Astrocyte (in vitro differentiated cells and primary cell): ENCODE measurements around the gene TMEM17. TPM values are rescaled to one million over a fixed set of nuclear protein-coding genes. Genes with fewer than 3 reads are reported as not detected.

Experiments used
- DNase-seq: peaks from one replicate; pipeline ENCODE4 v3.0.0-alpha.2; 2010; ENCODE audit warnings: low read depth
- FAIRE-seq: peaks from 2 replicates; lab custom pipeline; 2011; peaks lifted over from hg19 to GRCh38; lab: Jason Lieb, UNC
- H2AFZ ChIP-seq: 2 replicates; pipeline ENCODE4 v1.6.0; 2012; ENCODE audit warnings: low read depth, low read length, inconsistent platforms
- H3K27ac ChIP-seq: 2 replicates; pipeline ENCODE4 v1.5.1; 2011; ENCODE audit warnings: low read depth, low read length, inconsistent platforms
- H3K27me3 ChIP-seq: 2 replicates; pipeline ENCODE4 v1.6.0; 2011; ENCODE audit warnings: low read length, inconsistent platforms; ENCODE audit not compliant: insufficient read depth
- H3K36me3 ChIP-seq: 2 replicates; pipeline ENCODE4 v1.5.1; 2011; ENCODE audit warnings: low read length, inconsistent platforms; ENCODE audit not compliant: insufficient read depth
- H3K4me1 ChIP-seq: 2 replicates; pipeline ENCODE4 v1.5.1; 2011; ENCODE audit warnings: low read length, inconsistent platforms; ENCODE audit not compliant: insufficient read depth
- H3K4me2 ChIP-seq: 2 replicates; pipeline ENCODE4 v1.6.0; 2012; ENCODE audit warnings: low read length, inconsistent platforms
- H3K4me3 ChIP-seq: 2 replicates; pipeline ENCODE4 v1.5.1; 2011; ENCODE audit warnings: low read depth, mild to moderate bottlenecking, low read length, inconsistent platforms; ENCODE audit not compliant: insufficient read depth
- H3K79me2 ChIP-seq: 2 replicates; pipeline ENCODE4 v1.6.0; 2012; ENCODE audit warnings: mild to moderate bottlenecking, low read length, inconsistent platforms; ENCODE audit not compliant: insufficient read depth
- H3K9ac ChIP-seq: 2 replicates; pipeline ENCODE4 v1.6.0; 2012; ENCODE audit warnings: mild to moderate bottlenecking, low read length, inconsistent platforms
- H3K9me3 ChIP-seq: 2 replicates; pipeline ENCODE4 v1.5.1; 2012; ENCODE audit warnings: low read depth, mild to moderate bottlenecking, low read length, inconsistent platforms; ENCODE audit not compliant: insufficient read depth
- H4K20me1 ChIP-seq: 2 replicates; pipeline ENCODE4 v1.6.0; 2012; ENCODE audit warnings: low read length, inconsistent platforms; ENCODE audit not compliant: insufficient read depth
- H3K27ac Mint-ChIP-seq: one replicate; pipeline ENCODE4 v1.8.0; 2021; ENCODE audit warnings: mild to moderate bottlenecking, mixed read lengths; ENCODE audit not compliant: unreplicated experiment
- H3K27me3 Mint-ChIP-seq: one replicate; pipeline ENCODE4 v1.8.0; 2021; ENCODE audit warnings: low read depth, mixed read lengths; ENCODE audit not compliant: unreplicated experiment
- H3K36me3 Mint-ChIP-seq: one replicate; pipeline ENCODE4 v1.8.0; 2021; ENCODE audit warnings: low read depth, mixed read lengths; ENCODE audit not compliant: unreplicated experiment
- H3K4me1 Mint-ChIP-seq: one replicate; pipeline ENCODE4 v1.8.0; 2021; ENCODE audit warnings: low read depth, mixed read lengths; ENCODE audit not compliant: unreplicated experiment
- H3K4me3 Mint-ChIP-seq: one replicate; pipeline ENCODE4 v1.8.0; 2021; ENCODE audit warnings: mild to moderate bottlenecking, moderate library complexity, mixed read lengths; ENCODE audit not compliant: unreplicated experiment
- H3K9me3 Mint-ChIP-seq: one replicate; pipeline ENCODE4 v1.8.0; 2021; ENCODE audit warnings: mild to moderate bottlenecking, mixed read lengths; ENCODE audit not compliant: unreplicated experiment
- EZH2 ChIP-seq: IDR thresholded peaks from 2 replicates; pipeline ENCODE4 v1.6.1; 2012; ENCODE audit warnings: mild to moderate bottlenecking, low read length, inconsistent platforms; ENCODE audit not compliant: insufficient read depth
- total RNA-seq: library from RNA; stranded (reverse); gene quantifications from 2 replicates; pipeline ENCODE4 v1.2.1, GENCODE V29; 2021
- TF ChIP-seq, protein P1 (sequence below): IDR thresholded peaks from 2 replicates; pipeline ENCODE4 v1.5.1; 2011; ENCODE audit warnings: low read depth, mild to moderate bottlenecking, inconsistent platforms, low read length, moderate library complexity; ENCODE audit not compliant: insufficient read depth

Gene TMEM17
- total RNA-seq, 1 donor from 2014 or later = 2.7 TPM

DNA sequence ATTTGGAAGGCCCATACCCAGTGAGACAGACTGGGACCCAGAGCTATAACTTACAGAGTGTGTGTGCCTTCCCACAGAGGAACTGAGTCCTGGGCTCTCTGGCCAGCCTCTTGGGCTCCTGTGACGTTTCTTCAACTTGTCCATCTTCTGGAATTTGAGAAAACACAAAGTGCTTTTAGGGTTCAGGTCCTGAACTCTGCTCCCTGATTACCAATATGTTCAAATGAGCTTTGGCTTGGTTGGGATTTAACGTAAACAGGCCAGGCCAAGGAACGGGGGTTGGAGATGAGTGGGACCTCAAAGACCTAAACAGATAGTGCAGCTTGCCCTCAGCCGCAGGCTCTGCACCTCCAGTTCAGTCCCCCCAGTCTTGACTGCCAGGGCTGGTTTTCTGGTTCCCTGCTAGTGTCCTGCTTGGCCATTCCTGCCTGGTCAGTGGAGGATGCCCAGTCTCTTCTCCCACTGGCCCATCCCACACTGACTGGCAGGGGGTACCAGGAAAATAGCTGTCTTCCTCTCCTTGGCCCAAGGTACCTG, 44.9 kb downstream of the TMEM17 start:
- no peaks in the 10 kb centered on the region for H3K79me2 ChIP-seq
- H3K4me3 ChIP-seq = no peak overlapping the region
- no peak for DNase-seq
- no peaks in the 10 kb centered on the region for H3K27me3 ChIP-seq
- TF ChIP-seq, protein P1, sequence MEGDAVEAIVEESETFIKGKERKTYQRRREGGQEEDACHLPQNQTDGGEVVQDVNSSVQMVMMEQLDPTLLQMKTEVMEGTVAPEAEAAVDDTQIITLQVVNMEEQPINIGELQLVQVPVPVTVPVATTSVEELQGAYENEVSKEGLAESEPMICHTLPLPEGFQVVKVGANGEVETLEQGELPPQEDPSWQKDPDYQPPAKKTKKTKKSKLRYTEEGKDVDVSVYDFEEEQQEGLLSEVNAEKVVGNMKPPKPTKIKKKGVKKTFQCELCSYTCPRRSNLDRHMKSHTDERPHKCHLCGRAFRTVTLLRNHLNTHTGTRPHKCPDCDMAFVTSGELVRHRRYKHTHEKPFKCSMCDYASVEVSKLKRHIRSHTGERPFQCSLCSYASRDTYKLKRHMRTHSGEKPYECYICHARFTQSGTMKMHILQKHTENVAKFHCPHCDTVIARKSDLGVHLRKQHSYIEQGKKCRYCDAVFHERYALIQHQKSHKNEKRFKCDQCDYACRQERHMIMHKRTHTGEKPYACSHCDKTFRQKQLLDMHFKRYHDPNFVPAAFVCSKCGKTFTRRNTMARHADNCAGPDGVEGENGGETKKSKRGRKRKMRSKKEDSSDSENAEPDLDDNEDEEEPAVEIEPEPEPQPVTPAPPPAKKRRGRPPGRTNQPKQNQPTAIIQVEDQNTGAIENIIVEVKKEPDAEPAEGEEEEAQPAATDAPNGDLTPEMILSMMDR = no peak
- no peak for TF ChIP-seq EZH2
- H3K9me3 ChIP-seq = no peaks in the 10 kb centered on the region
- no peaks in the 10 kb centered on the region for H3K36me3 Mint-ChIP-seq
- peaks cover 9% of the 10 kb centered on the region for H3K4me1 ChIP-seq
- H3K9me3 Mint-ChIP-seq = no peaks in the 10 kb centered on the region
- H3K4me3 Mint-ChIP-seq = no peak overlapping the region
- no peaks in the 10 kb centered on the region for H3K36me3 ChIP-seq
- H3K27me3 Mint-ChIP-seq = peaks cover 6% of the 10 kb centered on the region
- no peaks in the 10 kb centered on the region for H4K20me1 ChIP-seq
- peaks cover 5% of the 10 kb centered on the region for H3K4me1 Mint-ChIP-seq
- no peak overlapping the region for H3K27ac Mint-ChIP-seq
- FAIRE-seq = no peak
- H3K9ac ChIP-seq = no peak overlapping the region
- H3K4me2 ChIP-seq = no peak overlapping the region
- no peak overlapping the region for H2AFZ ChIP-seq
- no peak overlapping the region for H3K27ac ChIP-seq

DNA sequence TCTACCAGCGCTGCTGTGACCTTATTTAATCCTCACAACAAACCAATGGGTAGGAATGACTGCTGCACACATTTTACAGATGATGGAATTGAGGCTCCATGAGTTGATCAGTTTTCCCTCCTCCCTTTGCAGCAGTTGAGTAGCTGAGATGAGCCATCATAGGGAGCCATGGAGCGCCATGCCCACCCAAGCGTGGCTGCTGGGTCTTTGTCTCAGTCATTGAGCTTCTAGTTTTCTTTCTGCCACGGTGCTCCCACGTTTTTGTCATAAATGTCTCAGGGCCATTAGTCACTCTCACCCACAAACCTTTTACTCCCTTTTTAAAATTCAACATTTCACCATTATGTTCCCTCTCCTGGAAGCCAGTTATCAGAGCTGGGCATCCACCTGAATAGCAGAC, 45.8 kb downstream of the TMEM17 start:
- no peak overlapping the region for H2AFZ ChIP-seq
- no peaks in the 10 kb centered on the region for H3K9me3 Mint-ChIP-seq
- no peak overlapping the region for H3K4me3 Mint-ChIP-seq
- H3K4me1 ChIP-seq = peaks cover 9% of the 10 kb centered on the region
- H3K36me3 Mint-ChIP-seq = no peaks in the 10 kb centered on the region
- no peak overlapping the region for H3K27ac Mint-ChIP-seq
- peaks cover 4% of the 10 kb centered on the region for H3K4me1 Mint-ChIP-seq
- H3K4me2 ChIP-seq = no peak overlapping the region
- H3K9me3 ChIP-seq = no peaks in the 10 kb centered on the region
- FAIRE-seq = no peak
- no peaks in the 10 kb centered on the region for H3K79me2 ChIP-seq
- H3K27ac ChIP-seq = no peak overlapping the region
- H4K20me1 ChIP-seq = no peaks in the 10 kb centered on the region
- no peaks in the 10 kb centered on the region for H3K36me3 ChIP-seq
- H3K27me3 ChIP-seq = no peaks in the 10 kb centered on the region
- TF ChIP-seq EZH2 = no peak
- TF ChIP-seq, protein P1 = no peak
- H3K9ac ChIP-seq = no peak overlapping the region
- H3K4me3 ChIP-seq = no peak overlapping the region
- no peak for DNase-seq
- H3K27me3 Mint-ChIP-seq = peaks cover 6% of the 10 kb centered on the region

DNA sequence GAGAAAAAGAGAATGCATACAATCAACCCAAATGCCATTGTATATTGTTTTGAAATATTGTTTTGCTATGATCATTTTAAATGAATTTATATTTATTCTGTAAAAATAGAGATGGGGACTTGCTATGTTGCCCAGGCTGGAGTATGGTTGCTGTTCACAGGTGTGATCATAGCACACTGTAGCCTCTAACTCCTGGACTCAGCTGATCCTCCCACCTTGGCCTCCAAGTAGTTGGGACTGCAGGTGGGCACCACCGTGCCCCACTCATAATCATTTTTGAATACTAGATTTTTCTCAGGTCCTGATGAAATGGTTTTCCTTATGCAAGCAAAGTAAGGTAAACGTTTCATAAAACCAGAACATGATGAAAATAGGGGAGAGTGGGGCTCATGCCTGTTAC, 46.3 kb downstream of the TMEM17 start:
- FAIRE-seq (no peak), DNase-seq (no peak)
- no peak overlapping the region for H3K4me2 ChIP-seq
- no peaks in the 10 kb centered on the region for H4K20me1 ChIP-seq
- no peak overlapping the region for H3K4me3 ChIP-seq
- H3K4me1 Mint-ChIP-seq = peaks cover 3% of the 10 kb centered on the region
- H3K79me2 ChIP-seq = no peaks in the 10 kb centered on the region
- H3K27me3 ChIP-seq = no peaks in the 10 kb centered on the region
- H3K9ac ChIP-seq = no peak overlapping the region
- peaks cover 9% of the 10 kb centered on the region for H3K4me1 ChIP-seq
- no peak overlapping the region for H3K27ac ChIP-seq
- no peak overlapping the region for H2AFZ ChIP-seq
- H3K9me3 ChIP-seq = no peaks in the 10 kb centered on the region
- H3K27ac Mint-ChIP-seq = no peak overlapping the region
- no peaks in the 10 kb centered on the region for H3K36me3 ChIP-seq
- TF ChIP-seq, protein P1 = no peak
- H3K4me3 Mint-ChIP-seq = no peak overlapping the region
- H3K27me3 Mint-ChIP-seq = peaks cover 6% of the 10 kb centered on the region
- H3K36me3 Mint-ChIP-seq = no peaks in the 10 kb centered on the region
- no peaks in the 10 kb centered on the region for H3K9me3 Mint-ChIP-seq
